Fibroblast of mammary gland (primary cell): Measurements from ENCODE around the gene NAGK.

Experiments used
- DNase-seq: peaks from one replicate; pipeline ENCODE4 v3.0.0-alpha.2; 2010; ENCODE audit warnings: low read depth
- H3K4me3 ChIP-seq: 2 replicates; pipeline ENCODE4 v1.5.1; 2011; ENCODE audit warnings: low read depth, mild to moderate bottlenecking, low read length, moderate library complexity; ENCODE audit not compliant: control insufficient read depth
- CTCF ChIP-seq: conservative IDR thresholded peaks from 2 replicates; pipeline ENCODE4 v1.5.1; 2011; ENCODE audit warnings: low read depth, low read length, inconsistent platforms; ENCODE audit not compliant: control insufficient read depth, insufficient read depth

The NAGK gene

DNA sequence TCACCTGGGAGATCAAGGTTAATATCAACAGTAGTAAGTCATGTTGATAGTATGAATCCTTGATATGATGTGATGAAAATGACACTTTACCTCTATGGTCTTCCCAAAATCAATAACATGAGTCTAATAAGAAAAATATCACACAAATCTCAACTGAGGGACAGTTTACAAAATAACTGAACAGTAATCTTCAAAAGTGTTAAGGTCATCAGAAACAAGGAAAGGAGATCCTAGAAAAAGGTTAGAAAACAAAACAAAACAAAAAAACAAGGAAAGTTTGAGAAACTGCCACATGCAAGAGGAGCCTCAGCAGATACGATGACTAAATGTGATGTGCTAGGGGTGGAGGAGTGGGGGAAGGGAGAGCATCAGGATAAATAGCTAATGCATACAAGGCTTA, 45.4 kb downstream of the NAGK start:
- no peak for TF ChIP-seq CTCF

GRCh38 chr2:71117063-71117462, 48.6 kb downstream of the NAGK start:
- TF ChIP-seq CTCF = no peak
- no peak overlapping the region for H3K4me3 ChIP-seq
- DNase-seq = no peak

More for the DNA sequence above, 45.4 kb downstream of the NAGK start:
- no peak overlapping the region for H3K4me3 ChIP-seq
- DNase-seq = no peak

DNA sequence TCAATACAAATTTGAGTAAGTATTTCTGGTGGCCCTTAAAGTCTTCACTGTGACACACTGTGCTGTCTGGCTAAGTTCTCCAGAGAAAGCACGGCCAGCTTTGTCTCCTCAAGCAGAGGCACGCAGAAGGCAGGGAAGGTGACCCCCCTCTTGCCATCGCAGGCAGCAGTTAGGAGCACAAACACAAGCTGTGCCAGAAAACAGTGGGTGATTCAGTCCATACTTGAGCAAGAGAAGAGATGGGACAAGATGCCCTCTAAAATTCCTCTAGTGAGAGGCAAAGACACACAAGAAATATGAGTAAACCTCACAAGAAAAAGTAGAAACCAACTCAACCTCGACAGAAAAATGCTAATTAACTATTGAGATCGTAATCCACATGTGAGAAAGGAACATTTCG, 51.7 kb downstream of the NAGK start:
- no peak for TF ChIP-seq CTCF
- H3K4me3 ChIP-seq = no peak overlapping the region
- DNase-seq = peak; percentile 16

- TF ChIP-seq CTCF = no peak
- DNase-seq = no peak
- H3K4me3 ChIP-seq = no peak overlapping the region
These were observed 53.0 kb downstream of the NAGK start for GRCh38 chr2:71121479-71121878.

- TF ChIP-seq CTCF = no peak
- H3K4me3 ChIP-seq = no peak overlapping the region
- DNase-seq = peak; percentile 49
These were observed 54.2 kb downstream of the NAGK start for GRCh38 chr2:71122387-71123298.

DNA sequence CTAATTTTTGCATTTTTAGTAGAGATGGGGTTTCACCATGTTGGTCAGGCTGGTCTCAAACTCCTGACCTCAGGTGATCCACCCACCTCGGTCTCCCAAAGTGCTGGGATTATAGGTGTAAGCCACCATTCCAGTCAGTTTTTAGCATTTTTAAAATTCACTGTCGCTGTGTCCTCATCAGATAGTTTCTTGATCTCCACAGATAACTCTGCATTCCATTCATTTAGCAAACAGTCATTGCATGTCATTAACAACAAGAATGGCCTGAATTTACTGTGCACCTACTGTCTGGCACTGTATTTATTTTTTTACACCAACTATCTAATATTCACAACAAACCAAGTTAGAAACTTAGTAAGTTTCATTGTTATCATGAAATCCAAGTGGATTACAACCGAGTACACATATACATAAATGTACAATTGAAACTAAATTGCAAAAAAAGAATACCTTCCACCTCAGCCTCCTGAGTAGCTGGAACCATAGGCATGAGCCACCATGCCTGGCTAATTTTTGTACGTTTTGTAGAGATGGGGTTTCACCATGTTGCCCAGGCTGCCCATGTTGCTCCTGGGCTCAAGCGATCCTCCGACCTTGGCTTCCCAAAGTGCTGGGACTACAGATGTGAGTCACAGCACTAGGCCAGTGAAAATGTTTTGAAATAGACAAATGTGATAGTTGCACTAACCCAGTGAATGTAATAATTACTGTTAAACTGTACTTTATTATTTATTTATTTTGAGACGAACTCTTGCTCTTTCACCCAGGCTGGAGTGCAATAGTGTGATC, 57.3 kb downstream of the NAGK start:
- no peak for DNase-seq
- no peak for TF ChIP-seq CTCF
- no peak overlapping the region for H3K4me3 ChIP-seq
